Stimulated activated effector memory CD8-positive, alpha-beta T cell treated with anti-CD3 and anti-CD28 coated beads, Interleukin-12 subunit alpha, Interleukin-12 subunit beta, amount 100 ng/mL, for 72 hours (primary cell): ENCODE data around the gene URM1.

Experiments
- ATAC-seq: fragments of 150-1000 bp; cut with Tn5 transposase; 2 replicates; pipeline ENCODE4 v1.10.0; 2021
- DNase-seq, 2 donors: peaks; one replicate each; pipeline ENCODE4 v3.0.0; 2021 to 2022; ENCODE audit warnings: low spot score in 2 of 2
- H3K27ac Mint-ChIP-seq: one replicate; pipeline ENCODE4 v1.8.0; 2022; ENCODE audit warnings: mild to moderate bottlenecking, mixed read lengths
- H3K36me3 Mint-ChIP-seq: one replicate; pipeline ENCODE4 v1.8.0; 2022; ENCODE audit warnings: mild to moderate bottlenecking, mixed read lengths
- H3K4me1 Mint-ChIP-seq: one replicate; pipeline ENCODE4 v1.8.0; 2022; ENCODE audit warnings: mixed read lengths
- H3K4me3 Mint-ChIP-seq: one replicate; pipeline ENCODE4 v1.8.0; 2022; ENCODE audit warnings: mild to moderate bottlenecking, mixed read lengths
- H3K9me3 Mint-ChIP-seq: one replicate; pipeline ENCODE4 v1.8.0; 2022; ENCODE audit warnings: mixed read lengths

Gene URM1

DNA sequence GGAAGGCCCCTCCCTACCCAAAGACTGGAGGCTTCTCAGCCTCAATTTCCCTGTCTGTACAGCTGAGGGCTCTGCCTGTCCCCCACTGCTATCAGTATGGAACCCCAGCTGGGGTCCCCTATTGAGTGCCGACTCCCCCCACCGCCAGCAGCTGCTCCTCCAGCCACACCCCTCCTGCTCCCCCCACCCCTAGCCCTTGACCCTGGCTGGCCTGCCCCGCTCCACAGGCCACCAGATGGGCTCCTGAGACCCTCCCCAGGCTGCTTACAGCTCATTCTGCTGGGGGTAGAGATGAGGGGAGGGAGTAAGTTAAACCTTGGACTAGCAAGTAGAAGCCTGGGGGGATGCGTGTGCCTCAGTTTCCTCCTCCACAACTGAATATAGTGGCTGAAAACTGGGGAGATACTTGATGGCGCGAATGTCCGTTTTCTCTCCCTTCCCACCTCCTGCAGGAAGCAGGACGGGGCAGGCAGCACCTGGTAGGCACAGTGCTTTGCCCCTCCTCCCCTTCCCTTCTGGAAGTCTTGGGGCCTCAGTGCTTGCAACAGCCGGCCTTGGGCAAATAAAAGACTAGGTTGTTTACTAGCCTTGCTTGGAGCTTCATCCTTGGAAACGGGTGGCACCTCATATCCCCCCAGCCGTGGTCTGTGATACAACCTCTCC lies 19.1 kb downstream of the URM1 start:
- peaks cover 5% of the 10 kb centered on the region for H3K4me1 Mint-ChIP-seq
- H3K9me3 Mint-ChIP-seq: no peaks in the 10 kb centered on the region
- peaks cover 53% of the 10 kb centered on the region for H3K36me3 Mint-ChIP-seq
- no peak for DNase-seq
- no peak overlapping the region for H3K4me3 Mint-ChIP-seq
- no peak for ATAC-seq
- no peak overlapping the region for H3K27ac Mint-ChIP-seq

GRCh38 chr9:128390813-128391711 lies 19.9 kb downstream of the URM1 start:
- Mint-ChIP-seq H3K4me3 (no peak overlapping the region), H3K27ac (no peak overlapping the region)

GRCh38 chr9:128391956-128392301 lies 20.8 kb downstream of the URM1 start:
- no peak overlapping the region for H3K27ac Mint-ChIP-seq
- no peak overlapping the region for H3K4me3 Mint-ChIP-seq
- no peaks in the 10 kb centered on the region for H3K9me3 Mint-ChIP-seq
- DNase-seq: no peak
- peaks cover 42% of the 10 kb centered on the region for H3K36me3 Mint-ChIP-seq
- peaks cover 8% of the 10 kb centered on the region for H3K4me1 Mint-ChIP-seq
- ATAC-seq: no peak

More at GRCh38 chr9:128390813-128391711, 19.9 kb downstream of the URM1 start:
- ATAC-seq (no peak), DNase-seq (no peak)
- Mint-ChIP-seq H3K4me1 (peaks cover 5% of the 10 kb centered on the region), H3K36me3 (peaks cover 47% of the 10 kb centered on the region), H3K9me3 (no peaks in the 10 kb centered on the region)

- Mint-ChIP-seq H3K27ac (no peak overlapping the region), H3K4me3 (no peak overlapping the region), H3K4me1 (peaks cover 14% of the 10 kb centered on the region), H3K9me3 (no peaks in the 10 kb centered on the region), H3K36me3 (peaks cover 41% of the 10 kb centered on the region)
- ATAC-seq: no peak
- no peak for DNase-seq
Measured at GRCh38 chr9:128392302-128393144, 21.3 kb downstream of the URM1 start.

DNA sequence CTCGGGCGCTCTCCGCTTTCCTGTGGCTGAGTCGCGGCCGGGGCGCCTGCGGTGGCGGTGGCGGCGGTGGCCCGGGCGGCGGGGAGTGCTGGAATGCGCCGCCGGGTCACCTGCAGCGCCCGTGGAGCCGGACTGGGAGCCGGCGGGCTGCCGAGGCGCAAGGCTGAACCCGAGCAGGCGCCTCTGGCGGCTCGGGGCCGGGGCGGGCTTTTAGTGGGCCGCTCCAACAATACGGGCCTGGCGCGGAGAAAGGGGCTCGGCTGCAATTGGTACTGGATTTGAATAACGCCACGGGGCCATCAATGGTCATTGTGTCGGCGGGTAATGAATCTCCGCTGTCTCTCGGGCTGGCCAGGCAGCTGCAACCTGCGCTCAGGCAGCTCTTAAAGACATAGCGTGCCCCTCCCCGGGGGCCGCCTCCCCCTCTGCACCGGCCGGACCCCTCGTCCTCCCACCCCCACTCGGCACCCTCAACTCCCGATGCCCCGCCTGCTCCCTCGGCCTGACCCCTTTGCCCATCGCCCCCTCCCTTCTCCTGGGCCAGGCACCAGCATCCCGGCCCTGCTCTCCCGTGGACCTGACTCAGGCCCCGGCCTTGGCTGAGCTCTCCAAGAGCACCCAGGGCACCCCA lies 22.1 kb downstream of the URM1 start:
- peaks cover 16% of the 10 kb centered on the region for H3K4me1 Mint-ChIP-seq
- no peak overlapping the region for H3K4me3 Mint-ChIP-seq
- no peak overlapping the region for H3K27ac Mint-ChIP-seq

DNA sequence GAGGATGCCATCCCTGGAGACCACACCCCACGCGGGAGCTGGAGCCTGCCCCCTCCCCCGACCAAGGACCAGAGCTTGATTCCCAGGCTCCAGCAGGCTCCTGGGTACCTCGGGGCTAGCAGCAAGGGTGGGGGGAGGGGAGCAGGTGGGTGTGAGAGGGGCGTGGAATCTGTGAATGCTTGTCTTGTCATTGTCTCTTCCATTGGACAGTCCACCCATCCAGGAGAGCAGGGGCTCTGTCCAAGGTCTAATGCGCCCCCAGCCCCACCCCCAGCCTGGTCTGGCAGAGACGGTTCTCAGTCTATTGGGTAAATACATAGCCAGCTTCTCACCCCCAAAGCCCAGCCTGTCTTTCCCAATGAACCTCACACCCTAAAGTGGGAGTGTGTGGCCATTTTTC lies 22.8 kb downstream of the URM1 start:
- no peak for ATAC-seq

More for the DNA sequence above, 22.1 kb downstream of the URM1 start:
- Mint-ChIP-seq H3K36me3 (peaks cover 34% of the 10 kb centered on the region), H3K9me3 (no peaks in the 10 kb centered on the region)
- ATAC-seq: no peak
- DNase-seq: no peak

GRCh38 chr9:128394379-128395168 lies 23.4 kb downstream of the URM1 start:
- H3K36me3 Mint-ChIP-seq: peaks cover 26% of the 10 kb centered on the region
- no peak for ATAC-seq
- DNase-seq: no peak
- H3K4me3 Mint-ChIP-seq: no peak overlapping the region
- H3K27ac Mint-ChIP-seq: peak overlapping the region; percentile 72
- peaks cover 16% of the 10 kb centered on the region for H3K4me1 Mint-ChIP-seq
- H3K9me3 Mint-ChIP-seq: no peaks in the 10 kb centered on the region

More for the DNA sequence above, 22.8 kb downstream of the URM1 start:
- peak overlapping the region; percentile 72 for H3K27ac Mint-ChIP-seq
- peaks cover 30% of the 10 kb centered on the region for H3K36me3 Mint-ChIP-seq
- H3K4me3 Mint-ChIP-seq: no peak overlapping the region
- no peak for DNase-seq
- peaks cover 16% of the 10 kb centered on the region for H3K4me1 Mint-ChIP-seq
- H3K9me3 Mint-ChIP-seq: no peaks in the 10 kb centered on the region

DNA sequence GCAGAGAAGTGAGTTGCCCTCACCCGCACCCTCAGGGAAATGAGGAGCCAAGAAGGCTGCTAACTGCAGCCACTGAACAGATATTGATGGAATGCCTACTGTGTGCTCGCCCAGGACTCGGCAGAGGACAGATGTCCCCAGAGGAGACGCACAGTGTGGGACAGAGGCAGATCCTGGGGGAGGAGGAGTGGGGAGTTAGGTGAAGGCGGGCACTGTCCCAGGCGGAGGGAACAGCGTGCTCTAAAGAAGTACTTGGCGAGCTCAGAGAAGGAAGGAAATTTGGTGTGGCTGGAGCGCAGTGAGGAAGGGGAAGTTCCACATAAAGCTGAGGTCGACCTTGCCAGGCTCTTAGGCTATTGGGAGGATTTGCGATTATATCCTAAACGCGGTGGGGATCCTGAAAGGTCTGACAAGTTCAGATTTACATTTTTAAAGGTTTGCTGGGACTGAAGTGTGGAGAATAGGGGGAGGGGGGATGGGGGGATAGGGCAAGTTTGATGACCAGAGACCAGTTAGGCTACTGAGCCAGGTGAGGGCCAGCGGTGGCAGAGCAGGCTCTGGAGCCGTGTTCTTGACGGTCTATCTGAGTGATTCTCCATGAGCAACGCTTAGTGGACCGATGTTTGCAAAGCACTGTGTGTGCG lies 25.9 kb downstream of the URM1 start:
- peaks cover 10% of the 10 kb centered on the region for H3K36me3 Mint-ChIP-seq
- DNase-seq (no peak), ATAC-seq (peak; percentile 30)
- H3K4me1 Mint-ChIP-seq: peaks cover 16% of the 10 kb centered on the region
- H3K4me3 Mint-ChIP-seq: no peak overlapping the region
- H3K9me3 Mint-ChIP-seq: no peaks in the 10 kb centered on the region
- no peak overlapping the region for H3K27ac Mint-ChIP-seq

DNA sequence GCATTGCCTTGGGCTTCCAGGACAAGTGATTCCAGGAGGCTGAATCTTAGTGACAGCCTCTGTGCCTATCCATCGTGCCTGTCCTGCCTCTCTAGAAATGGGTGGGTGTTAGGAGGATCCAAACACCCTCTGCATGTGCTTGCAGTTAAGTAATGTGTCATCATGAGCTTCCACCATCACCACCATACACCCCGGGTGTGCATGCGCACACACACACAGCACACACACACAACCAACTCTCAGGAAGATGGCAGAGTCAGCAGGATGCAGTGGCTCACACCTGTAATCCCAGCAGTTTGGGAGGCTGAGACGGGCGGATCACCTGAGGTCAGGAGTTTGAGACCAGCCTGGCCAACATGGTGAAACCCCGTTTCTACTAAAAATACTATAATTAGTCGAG lies 26.7 kb downstream of the URM1 start:
- no peak for DNase-seq
- peaks cover 6% of the 10 kb centered on the region for H3K36me3 Mint-ChIP-seq
- H3K4me3 Mint-ChIP-seq: no peak overlapping the region
- ATAC-seq: peak; percentile 39
- peaks cover 16% of the 10 kb centered on the region for H3K4me1 Mint-ChIP-seq
- no peak overlapping the region for H3K27ac Mint-ChIP-seq
- no peaks in the 10 kb centered on the region for H3K9me3 Mint-ChIP-seq

GRCh38 chr9:128399861-128400260 lies 28.7 kb downstream of the URM1 start:
- Mint-ChIP-seq H3K36me3 (no peaks in the 10 kb centered on the region), H3K9me3 (no peaks in the 10 kb centered on the region), H3K4me1 (peaks cover 10% of the 10 kb centered on the region), H3K27ac (no peak overlapping the region), H3K4me3 (no peak overlapping the region)
- no peak for ATAC-seq
- no peak for DNase-seq

DNA sequence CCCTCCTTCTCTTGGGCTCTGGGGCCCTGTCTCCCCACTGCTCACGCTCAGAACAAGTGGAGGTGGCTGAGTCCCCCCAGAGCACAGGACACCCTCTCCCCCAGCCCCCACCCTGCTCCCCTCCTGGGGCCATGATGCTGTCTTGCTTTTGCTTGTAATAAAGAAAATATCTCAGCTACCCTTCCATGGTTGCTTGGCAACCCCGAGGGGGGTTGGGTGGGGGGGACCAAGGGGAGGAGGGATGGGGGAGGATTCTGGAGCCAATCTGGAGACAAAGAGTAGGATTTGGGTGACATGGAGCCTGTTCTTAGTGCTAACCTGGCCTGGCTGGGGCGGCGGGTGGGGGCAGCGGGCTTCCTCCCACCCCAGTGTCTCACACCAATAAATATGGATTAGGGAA lies 33.4 kb downstream of the URM1 start:
- Mint-ChIP-seq H3K4me1 (no peaks in the 10 kb centered on the region), H3K4me3 (no peak overlapping the region), H3K36me3 (no peaks in the 10 kb centered on the region), H3K27ac (no peak overlapping the region), H3K9me3 (no peaks in the 10 kb centered on the region)
- DNase-seq: no peak
- no peak for ATAC-seq

DNA sequence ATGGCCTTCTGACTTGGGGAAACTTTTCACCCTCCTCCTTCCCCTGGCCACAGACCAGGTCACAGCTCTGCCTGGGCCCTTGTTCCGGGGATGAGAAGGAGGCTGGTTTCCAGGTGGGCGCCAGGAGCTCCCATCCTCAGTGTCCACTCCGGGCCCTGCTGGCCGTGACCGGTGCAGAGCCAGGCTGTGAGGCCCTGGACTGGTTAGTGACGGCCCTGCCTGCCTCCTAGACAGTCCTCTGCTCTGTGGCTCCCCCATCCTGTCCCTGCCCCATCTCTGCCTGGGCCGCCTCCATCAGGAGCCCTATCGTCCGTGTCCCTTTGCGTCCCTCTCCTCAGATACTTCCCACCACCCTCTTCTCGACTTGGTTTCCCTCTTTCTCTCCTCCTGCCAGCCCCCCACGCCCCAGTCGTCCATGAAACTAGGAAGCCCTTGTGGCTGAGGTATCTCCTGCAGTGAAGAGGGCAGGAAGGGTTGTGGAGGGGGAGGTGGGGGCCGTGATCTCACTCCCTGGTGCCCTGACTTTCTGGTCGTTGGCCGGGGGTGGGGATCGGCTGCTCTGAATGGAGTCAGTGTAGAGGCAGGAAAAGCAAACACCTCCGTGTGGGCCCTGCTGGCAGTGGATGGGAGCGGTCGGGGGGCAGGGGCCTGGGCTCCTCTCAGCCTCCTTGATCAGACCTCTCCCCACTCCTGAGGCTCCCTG lies 34.1 kb downstream of the URM1 start:
- Mint-ChIP-seq H3K4me3 (no peak overlapping the region), H3K9me3 (no peaks in the 10 kb centered on the region), H3K36me3 (no peaks in the 10 kb centered on the region), H3K27ac (no peak overlapping the region), H3K4me1 (no peaks in the 10 kb centered on the region)
- DNase-seq (no peak), ATAC-seq (no peak)

DNA sequence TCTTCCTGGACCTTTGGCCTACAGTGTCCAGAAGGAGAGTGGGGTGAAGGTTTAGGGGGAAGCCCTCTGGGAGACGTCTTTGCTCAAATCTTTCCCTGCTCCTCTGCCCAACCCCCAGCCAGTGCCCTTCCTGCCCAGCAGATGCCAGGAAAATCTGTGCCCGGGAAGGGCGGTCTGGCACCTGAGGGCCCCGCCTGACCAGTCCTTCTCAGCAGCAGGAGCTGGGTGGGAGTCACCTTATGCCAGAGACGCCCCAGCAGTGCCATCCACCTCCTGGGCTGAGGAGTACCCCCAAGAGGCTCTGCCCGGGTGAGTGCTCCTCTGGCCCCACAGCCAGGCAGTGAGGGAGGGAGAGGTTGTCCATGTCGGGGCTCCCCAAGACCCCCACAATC lies 34.6 kb downstream of the URM1 start:
- no peaks in the 10 kb centered on the region for H3K36me3 Mint-ChIP-seq
- no peaks in the 10 kb centered on the region for H3K9me3 Mint-ChIP-seq
- H3K27ac Mint-ChIP-seq: no peak overlapping the region
- no peaks in the 10 kb centered on the region for H3K4me1 Mint-ChIP-seq
- ATAC-seq (no peak), DNase-seq (no peak)
- no peak overlapping the region for H3K4me3 Mint-ChIP-seq
